Right lobe of liver (tissue), 4 donors: Measurements from ENCODE around the gene FXYD6.

Experiments used
- POLR2A ChIP-seq: fragments of 450-650 bp; IDR thresholded peaks from one replicate; pipeline ENCODE4 v1.6.1; 2017; ENCODE audit warnings: antibody characterized with exemption, mild to moderate bottlenecking
- TF ChIP-seq, protein P1 (sequence below), 4 donors: fragments of 200-600 bp in 3 of 4; fragments of 450-650 bp in 1 of 4; IDR thresholded peaks; one replicate each; pipeline versions ENCODE4 v1.5.1 to v1.8.0; 2016 to 2022; ENCODE audit warnings: antibody characterized with exemption in 4 of 4, mild to moderate bottlenecking in 2 of 4
- donor health status: DM: no; HTN: no; CAD: no.
- donor health status: DM: no; HTN: no; CAD: no.
- donor health status: DM: no; HTN: yes; CAD: no.

- TF ChIP-seq, protein P1, sequence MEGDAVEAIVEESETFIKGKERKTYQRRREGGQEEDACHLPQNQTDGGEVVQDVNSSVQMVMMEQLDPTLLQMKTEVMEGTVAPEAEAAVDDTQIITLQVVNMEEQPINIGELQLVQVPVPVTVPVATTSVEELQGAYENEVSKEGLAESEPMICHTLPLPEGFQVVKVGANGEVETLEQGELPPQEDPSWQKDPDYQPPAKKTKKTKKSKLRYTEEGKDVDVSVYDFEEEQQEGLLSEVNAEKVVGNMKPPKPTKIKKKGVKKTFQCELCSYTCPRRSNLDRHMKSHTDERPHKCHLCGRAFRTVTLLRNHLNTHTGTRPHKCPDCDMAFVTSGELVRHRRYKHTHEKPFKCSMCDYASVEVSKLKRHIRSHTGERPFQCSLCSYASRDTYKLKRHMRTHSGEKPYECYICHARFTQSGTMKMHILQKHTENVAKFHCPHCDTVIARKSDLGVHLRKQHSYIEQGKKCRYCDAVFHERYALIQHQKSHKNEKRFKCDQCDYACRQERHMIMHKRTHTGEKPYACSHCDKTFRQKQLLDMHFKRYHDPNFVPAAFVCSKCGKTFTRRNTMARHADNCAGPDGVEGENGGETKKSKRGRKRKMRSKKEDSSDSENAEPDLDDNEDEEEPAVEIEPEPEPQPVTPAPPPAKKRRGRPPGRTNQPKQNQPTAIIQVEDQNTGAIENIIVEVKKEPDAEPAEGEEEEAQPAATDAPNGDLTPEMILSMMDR (IDR thresholded peaks at IDR 0.05): no peak
- no peak for TF ChIP-seq POLR2A
Observed at GRCh38 chr11:117815262-117815803, 61.1 kb downstream of the FXYD6 start.
